H9 (cell line): Measurements from ENCODE around the gene GID8. TPM values are rescaled to one million over a fixed set of nuclear protein-coding genes. Genes with fewer than 3 reads are reported as not detected.

Experiments
- DNase-seq: peaks from one replicate; pipeline ENCODE4 v3.0.0-alpha.2; 2017
- H2AFZ ChIP-seq: one replicate; pipeline ENCODE4 v1.6.1; 2013; ENCODE audit warnings: mild to moderate bottlenecking, low read length, control low read depth, moderate library complexity
- H2AK5ac ChIP-seq: 2 replicates; pipeline ENCODE4 v1.6.1; 2013; ENCODE audit warnings: low read length, control low read depth, mixed read lengths; ENCODE audit not compliant: insufficient read length
- H2BK120ac ChIP-seq: one replicate; pipeline ENCODE4 v1.6.1; 2013; ENCODE audit warnings: low read depth, mild to moderate bottlenecking, low read length, control low read depth, inconsistent platforms; ENCODE audit not compliant: poor library complexity, severe bottlenecking
- H2BK12ac ChIP-seq: 2 replicates; pipeline ENCODE4 v1.6.1; 2013; ENCODE audit warnings: low read length, control low read depth, mixed read lengths, low read depth; ENCODE audit not compliant: insufficient read length
- H2BK15ac ChIP-seq: 2 replicates; pipeline ENCODE4 v1.6.1; 2013; ENCODE audit warnings: low read depth, low read length, control low read depth
- H2BK20ac ChIP-seq: one replicate; pipeline ENCODE4 v1.6.1; 2013; ENCODE audit warnings: low read depth, mild to moderate bottlenecking, low read length, control low read depth, inconsistent platforms; ENCODE audit not compliant: poor library complexity, severe bottlenecking
- H2BK5ac ChIP-seq: 2 replicates; pipeline ENCODE4 v1.6.1; 2013; ENCODE audit warnings: low read length, control low read depth, mixed read lengths; ENCODE audit not compliant: insufficient read length
- H3K14ac ChIP-seq: 2 replicates; pipeline ENCODE4 v1.6.1; 2013; ENCODE audit warnings: low read length, control low read depth; ENCODE audit not compliant: insufficient read depth
- H3K18ac ChIP-seq: 2 replicates; pipeline ENCODE4 v1.6.1; 2013; ENCODE audit warnings: low read depth, mild to moderate bottlenecking, mixed read lengths, low read length, control low read depth; ENCODE audit not compliant: insufficient read length
- H3K23ac ChIP-seq: 2 replicates; pipeline ENCODE4 v1.6.1; 2013; ENCODE audit warnings: low read length, control low read depth, mixed read lengths, low read depth; ENCODE audit not compliant: insufficient read length
- H3K23me2 ChIP-seq: 2 replicates; pipeline ENCODE4 v1.6.1; 2013; ENCODE audit warnings: low read depth, mild to moderate bottlenecking, mixed read lengths, low read length, control low read depth; ENCODE audit not compliant: insufficient read length, poor library complexity, severe bottlenecking
- H3K27ac ChIP-seq: 2 replicates; pipeline ENCODE4 v1.5.1; 2013; ENCODE audit warnings: low read length, control low read depth, mixed read lengths, low read depth; ENCODE audit not compliant: insufficient read length
- H3K27me3 ChIP-seq: 2 replicates; pipeline ENCODE4 v1.6.1; 2013; ENCODE audit warnings: low read length, control low read depth, inconsistent platforms; ENCODE audit not compliant: insufficient read depth
- H3K4ac ChIP-seq: 2 replicates; pipeline ENCODE4 v1.6.1; 2013; ENCODE audit warnings: low read depth, mild to moderate bottlenecking, control low read depth, inconsistent platforms, low read length, moderate library complexity
- H3K4me1 ChIP-seq: 2 replicates; pipeline ENCODE4 v1.6.1; 2013; ENCODE audit warnings: low read length, control low read depth, inconsistent platforms; ENCODE audit not compliant: insufficient read depth
- H3K4me2 ChIP-seq: 2 replicates; pipeline ENCODE4 v1.6.1; 2013; ENCODE audit warnings: low read length, control low read depth, mixed read lengths; ENCODE audit not compliant: insufficient read length, insufficient read depth
- H3K56ac ChIP-seq: 2 replicates; pipeline ENCODE4 v1.6.1; 2013; ENCODE audit warnings: low read depth, mild to moderate bottlenecking, mixed read lengths, low read length, control low read depth; ENCODE audit not compliant: insufficient read length
- H3K79me1 ChIP-seq: 2 replicates; pipeline ENCODE4 v1.6.1; 2013; ENCODE audit warnings: low read depth, mild to moderate bottlenecking, moderate library complexity, low read length, control low read depth, inconsistent platforms; ENCODE audit not compliant: insufficient read depth, poor library complexity, severe bottlenecking
- H3K79me2 ChIP-seq: 2 replicates; pipeline ENCODE4 v1.6.1; 2013; ENCODE audit warnings: low read length, control low read depth, inconsistent platforms; ENCODE audit not compliant: insufficient read depth
- H3K9ac ChIP-seq: 2 replicates; pipeline ENCODE4 v1.6.1; 2013; ENCODE audit warnings: low read length, control low read depth, mixed read lengths; ENCODE audit not compliant: insufficient read length; ENCODE audit errors: extremely low read depth
- H3K9me3 ChIP-seq: one replicate; pipeline ENCODE4 v1.6.1; 2013; ENCODE audit warnings: low read depth, low read length, inconsistent platforms; ENCODE audit not compliant: control insufficient read depth
- H3T11ph ChIP-seq: one replicate; pipeline ENCODE4 v1.6.1; 2013; ENCODE audit warnings: mild to moderate bottlenecking, low read length, control low read depth, inconsistent platforms
- H4K20me1 ChIP-seq: one replicate; pipeline ENCODE4 v1.6.1; 2013; ENCODE audit not compliant: control insufficient read depth, insufficient read length, insufficient read depth
- H4K5ac ChIP-seq: 2 replicates; pipeline ENCODE4 v1.6.1; 2013; ENCODE audit warnings: low read depth, mild to moderate bottlenecking, mixed read lengths, low read length, control low read depth; ENCODE audit not compliant: insufficient read length
- H4K8ac ChIP-seq: replicated peaks from 2 replicates; pipeline ENCODE4 v1.6.1; 2013; ENCODE audit warnings: low read length, control low read depth, mixed read lengths, low read depth; ENCODE audit not compliant: insufficient read length
- H4K91ac ChIP-seq: 2 replicates; pipeline ENCODE4 v1.6.1; 2013; ENCODE audit warnings: low read depth, mild to moderate bottlenecking, moderate library complexity, mixed read lengths, low read length, control low read depth; ENCODE audit not compliant: insufficient read length
- H3K27ac Mint-ChIP-seq, 3 experiments: 2 replicates in 2 of 3; 3 replicates in 1 of 3; pipeline ENCODE4 v1.8.0; 2020 to 2021; ENCODE audit warnings: mixed read lengths in 3 of 3, mild to moderate bottlenecking in 1 of 3, moderate library complexity in 1 of 3
- H3K27me3 Mint-ChIP-seq: 2 replicates; pipeline ENCODE4 v1.8.0; 2021; ENCODE audit warnings: low read depth, mild to moderate bottlenecking, moderate library complexity, mixed read lengths
- H3K36me3 Mint-ChIP-seq, 3 experiments: 2 replicates in 2 of 3; 3 replicates in 1 of 3; pipeline ENCODE4 v1.8.0; 2020 to 2021; ENCODE audit warnings: low read depth in 3 of 3, mixed read lengths in 3 of 3; ENCODE audit not compliant: insufficient read depth in 1 of 3
- H3K4me1 Mint-ChIP-seq, 2 experiments: 2 replicates each; pipeline ENCODE4 v1.8.0; 2020; ENCODE audit warnings: mixed read lengths in 2 of 2
- H3K4me3 Mint-ChIP-seq, 2 experiments: 2 replicates in 1 of 2; 3 replicates in 1 of 2; pipeline ENCODE4 v1.8.0; 2020 to 2021; ENCODE audit warnings: mild to moderate bottlenecking in 2 of 2, mixed read lengths in 2 of 2, moderate library complexity in 1 of 2
- H3K9me3 Mint-ChIP-seq, 2 experiments: 2 replicates in 1 of 2; 3 replicates in 1 of 2; pipeline ENCODE4 v1.8.0; 2020; ENCODE audit warnings: mild to moderate bottlenecking in 2 of 2, mixed read lengths in 2 of 2, moderate library complexity in 1 of 2
- WGBS: extraction: QIAGEN DNeasy Blood & Tissue Kit; methylation state at CpG from one replicate; pipeline ENCODE4 v1.1.7; 2013; ENCODE audit warnings: missing lambda C conversion rate, low lambda C conversion rate, mixed read lengths; ENCODE audit not compliant: insufficient read length; ENCODE audit errors: extremely low coverage; 5-methylcytosine and 5-hydroxymethylcytosine counted together
- long read RNA-seq: library from polyadenylated mRNA; unstranded; transcript quantifications from one replicate; pipeline ENCODE4 v2.0.0, GENCODE V29; 2020
- total RNA-seq: library from RNA; stranded (reverse); gene quantifications from 2 replicates; pipeline ENCODE4 v1.2.1, GENCODE V29; 2021
- TF ChIP-seq, protein P1 (sequence below): fragments of 200-600 bp; sonication (generic); conservative IDR thresholded peaks from 3 replicates; pipeline ENCODE4 v1.8.0; 2021; ENCODE audit warnings: antibody characterized with exemption, mild to moderate bottlenecking

The GID8 gene
- total RNA-seq, result 60.9 and 62.9 TPM in 2 replicates
- long read RNA-seq, full-length matches to known transcripts, result 312 of 386 reads
- long read RNA-seq, partial matches to known transcripts, result 37 of 386 reads
- long read RNA-seq, other reads (novel, unspliced or antisense), result 37 of 386 reads

DNA sequence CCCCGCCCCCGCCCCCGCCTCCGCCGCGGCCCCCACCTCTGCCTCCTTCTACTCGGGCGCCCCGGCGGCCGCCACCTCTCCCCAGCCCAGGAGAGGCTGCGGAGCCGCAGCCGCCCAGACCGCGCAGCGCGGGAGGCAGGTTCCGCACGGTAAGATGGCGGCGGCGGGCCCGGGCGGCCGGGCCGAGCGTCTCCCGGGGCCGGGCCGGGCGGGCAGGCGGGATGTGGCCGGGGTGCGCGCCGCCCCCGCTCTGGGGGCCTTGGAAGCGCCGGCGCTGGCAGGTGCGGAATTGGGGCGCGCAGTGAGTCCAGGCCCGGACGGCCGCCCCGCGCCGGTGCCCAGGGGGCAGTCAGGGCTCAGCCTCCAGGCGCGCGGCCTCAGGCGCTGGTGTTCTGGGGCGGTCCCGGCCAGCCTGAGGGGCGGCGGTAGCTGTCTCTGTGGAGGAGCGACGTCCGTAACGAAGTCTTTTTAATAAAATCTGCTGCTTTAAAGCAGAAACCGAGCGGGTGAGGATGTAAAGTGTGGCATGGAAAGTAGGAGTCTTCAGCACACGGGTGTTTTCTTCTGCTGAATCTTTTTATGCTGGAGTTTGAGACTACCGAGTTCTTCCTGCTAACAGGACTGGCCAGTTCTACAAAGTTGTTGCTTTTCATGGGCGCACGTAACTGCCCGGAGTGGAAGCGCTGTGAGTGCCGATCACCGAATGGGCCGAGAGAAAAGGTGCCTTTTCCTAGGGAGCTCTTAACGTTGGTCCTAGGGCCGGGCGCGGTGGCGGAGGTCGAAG, at the start of gene GID8:
Gene GID8 (plus strand): TSS at position 43 of the 784 bp plus-strand sequence. CDS start 3,356 bp downstream, outside the sequence.
- no peak within 1 kb of the TSS for H2BK5ac ChIP-seq
- no peak within 1 kb of the TSS for H2BK20ac ChIP-seq
- H2BK15ac ChIP-seq, result no peak within 1 kb of the TSS
- H2BK12ac ChIP-seq, result no peak within 1 kb of the TSS
- H3K23me2 ChIP-seq, result no peaks in the 10 kb centered on the region
- peak within 1 kb of the TSS; percentile 96 to 99 (median 98) for H3K27ac Mint-ChIP-seq
- H3K4me3 Mint-ChIP-seq, result peak within 1 kb of the TSS in 1 of 2 experiments; percentile 97; a peak in 3 of 5 replicates
- H3K56ac ChIP-seq, result no peak within 1 kb of the TSS
- H3K9ac ChIP-seq, result peak within 1 kb of the TSS; percentile 94
- H3K4ac ChIP-seq, result no peak within 1 kb of the TSS
- no CpG with 5 or more reads among the region's 79 CpGs for WGBS
- H2AFZ ChIP-seq, result no peak within 1 kb of the TSS
- H3K27ac ChIP-seq, result no peak within 1 kb of the TSS
- no peak within 1 kb of the TSS for H2BK120ac ChIP-seq
- no peaks in the 10 kb centered on the region for H3K79me1 ChIP-seq
- TF ChIP-seq, protein P1, sequence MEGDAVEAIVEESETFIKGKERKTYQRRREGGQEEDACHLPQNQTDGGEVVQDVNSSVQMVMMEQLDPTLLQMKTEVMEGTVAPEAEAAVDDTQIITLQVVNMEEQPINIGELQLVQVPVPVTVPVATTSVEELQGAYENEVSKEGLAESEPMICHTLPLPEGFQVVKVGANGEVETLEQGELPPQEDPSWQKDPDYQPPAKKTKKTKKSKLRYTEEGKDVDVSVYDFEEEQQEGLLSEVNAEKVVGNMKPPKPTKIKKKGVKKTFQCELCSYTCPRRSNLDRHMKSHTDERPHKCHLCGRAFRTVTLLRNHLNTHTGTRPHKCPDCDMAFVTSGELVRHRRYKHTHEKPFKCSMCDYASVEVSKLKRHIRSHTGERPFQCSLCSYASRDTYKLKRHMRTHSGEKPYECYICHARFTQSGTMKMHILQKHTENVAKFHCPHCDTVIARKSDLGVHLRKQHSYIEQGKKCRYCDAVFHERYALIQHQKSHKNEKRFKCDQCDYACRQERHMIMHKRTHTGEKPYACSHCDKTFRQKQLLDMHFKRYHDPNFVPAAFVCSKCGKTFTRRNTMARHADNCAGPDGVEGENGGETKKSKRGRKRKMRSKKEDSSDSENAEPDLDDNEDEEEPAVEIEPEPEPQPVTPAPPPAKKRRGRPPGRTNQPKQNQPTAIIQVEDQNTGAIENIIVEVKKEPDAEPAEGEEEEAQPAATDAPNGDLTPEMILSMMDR, result no peak
- no peaks in the 10 kb centered on the region for H4K20me1 ChIP-seq
- no peak within 1 kb of the TSS for H4K8ac ChIP-seq
- H3K14ac ChIP-seq, result peak within 1 kb of the TSS; percentile 90
- H2AK5ac ChIP-seq, result no peak within 1 kb of the TSS
- H3K27me3 ChIP-seq, result no peaks in the 10 kb centered on the region
- H3K4me1 ChIP-seq, result peaks cover 10% of the 10 kb centered on the region; the same call in 1 of the 2 replicates
- H3K23ac ChIP-seq, result no peak within 1 kb of the TSS
- no peaks in the 10 kb centered on the region for H3K9me3 Mint-ChIP-seq
- H3K4me2 ChIP-seq, result peak within 1 kb of the TSS; percentile 74
- H3K36me3 Mint-ChIP-seq, result peaks cover 20 to 40% (median 26%) of the 10 kb centered on the region in 3 experiments
- no peaks in the 10 kb centered on the region for H3K9me3 ChIP-seq
- H4K5ac ChIP-seq, result peak within 1 kb of the TSS; percentile 13
- H3K4me1 Mint-ChIP-seq, result peaks cover 12 to 22% of the 10 kb centered on the region in 2 experiments
- peak within 1 kb of the TSS; percentile 92 for H3K18ac ChIP-seq
- peaks cover 2% of the 10 kb centered on the region; the same call in 1 of the 2 replicates for H3K27me3 Mint-ChIP-seq
- H4K91ac ChIP-seq, result no peak within 1 kb of the TSS
- no peak within 1 kb of the TSS for H3T11ph ChIP-seq
- DNase-seq, result no peak
- H3K79me2 ChIP-seq, result peaks cover 73% of the 10 kb centered on the region
